ENCODE data around the gene RAB5B. TPM values are rescaled to one million over a fixed set of nuclear protein-coding genes. Genes with fewer than 3 reads are reported as not detected.
A peak's percentile ranks its signal among the peaks of the same experiment; 100 is the strongest.
"Not testable (repeated sequence)": the region's sequence is repeated elsewhere in the genome, so short reads cannot be mapped to it uniquely, and the experiment has no call there.

RAB5B gene
- total RNA-seq, 1 donor from 2014 or later, result 128 TPM

DNA sequence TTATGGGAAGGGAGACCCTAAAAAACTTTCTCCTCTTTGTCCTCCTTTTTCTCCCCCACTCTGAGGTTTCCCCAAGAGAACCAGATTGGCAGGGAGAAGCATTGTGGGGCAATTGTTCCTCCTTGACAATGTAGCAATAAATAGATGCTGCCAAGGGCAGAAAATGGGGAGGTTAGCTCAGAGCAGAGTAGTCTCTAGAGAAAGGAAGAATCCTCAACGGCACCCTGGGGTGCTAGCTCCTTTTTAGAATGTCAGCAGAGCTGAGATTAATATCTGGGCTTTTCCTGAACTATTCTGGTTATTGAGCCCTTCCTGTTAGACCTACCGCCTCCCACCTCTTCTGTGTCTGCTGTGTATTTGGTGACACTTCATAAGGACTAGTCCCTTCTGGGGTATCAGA lies 63.3 kb downstream of the RAB5B start:
- ATAC-seq (no peak), DNase-seq (no peak)
- intact Hi-C loops (cut with micrococcal nuclease), result no loop called here

- intact Hi-C loops (cut with micrococcal nuclease), result no loop called here
- no peak for DNase-seq
- no peak for ATAC-seq
Observed at GRCh38 chr12:56038022-56038655, 64.3 kb downstream of the RAB5B start.

GRCh38 chr12:56040151-56040550 lies 66.3 kb downstream of the RAB5B start:
- DNase-seq (no peak), ATAC-seq (no peak)
- intact Hi-C loops (cut with micrococcal nuclease), result no loop called here

- DNase-seq (no peak), ATAC-seq (no peak)
- intact Hi-C loops (cut with micrococcal nuclease), result no loop called here
Observed at GRCh38 chr12:56040963-56041551, 67.2 kb downstream of the RAB5B start.

- intact Hi-C loops (cut with micrococcal nuclease), result no loop called here
- ATAC-seq (peak; percentile 97), DNase-seq (peak; percentile 96)
Observed at GRCh38 chr12:56041552-56042429, 67.9 kb downstream of the RAB5B start, which contains the start of gene RPS26. Gene RPS26, plus strand, starts transcription at chr12:56041918. Its CDS starts 249 bp downstream, at chr12:56042167.

DNA sequence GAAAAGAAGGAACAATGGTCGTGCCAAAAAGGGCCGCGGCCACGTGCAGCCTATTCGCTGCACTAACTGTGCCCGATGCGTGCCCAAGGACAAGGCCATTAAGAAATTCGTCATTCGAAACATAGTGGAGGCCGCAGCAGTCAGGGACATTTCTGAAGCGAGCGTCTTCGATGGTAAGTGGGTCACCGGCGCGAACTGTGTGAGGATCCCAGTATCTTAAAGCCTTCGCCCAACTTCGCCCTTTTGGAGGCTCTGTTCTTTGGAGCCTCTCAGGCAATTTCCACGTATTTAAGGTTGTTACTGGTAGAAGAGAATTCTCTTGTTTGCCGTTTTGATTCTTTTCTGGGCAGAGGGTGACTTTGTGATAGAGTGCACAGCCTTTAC lies 68.5 kb downstream of the RAB5B start:
- DNase-seq; ATAC-seq; intact Hi-C loops (cut with micrococcal nuclease): not testable (repeated sequence)

- intact Hi-C loops (cut with micrococcal nuclease), result no loop called here
Observed at GRCh38 chr12:56042843-56043242, 69.0 kb downstream of the RAB5B start.

More at GRCh38 chr12:56042843-56043242, 69.0 kb downstream of the RAB5B start:
- DNase-seq (no peak), ATAC-seq (no peak)

Other genes starting within 250 kb of the RAB5B start
- 733 TPM for gene CD63, start 245.1 kb upstream of the RAB5B start, total RNA-seq
- 8.9 TPM for gene GDF11, start 231.0 kb upstream of the RAB5B start, total RNA-seq
- 51.6 TPM for gene SARNP, start 156.4 kb upstream of the RAB5B start, total RNA-seq
- gene ORMDL2, start 156.0 kb upstream of the RAB5B start, total RNA-seq, result 15.7 TPM
- gene DNAJC14, start 144.5 kb upstream of the RAB5B start, total RNA-seq, result 20.3 TPM
- 2.1 TPM for gene MMP19, start 131.1 kb upstream of the RAB5B start, total RNA-seq
- gene PYM1, start 46.2 kb upstream of the RAB5B start, total RNA-seq, result 16.2 TPM
- 6.9 TPM for gene DGKA, start 42.9 kb upstream of the RAB5B start, total RNA-seq
- 0.57 TPM for gene PMEL, start 8.0 kb upstream of the RAB5B start, total RNA-seq
- 8.4 TPM for gene CDK2, start 7.2 kb upstream of the RAB5B start, total RNA-seq
- 27.9 TPM for gene SUOX, start 23.2 kb downstream of the RAB5B start, total RNA-seq
- 7.5 TPM for gene IKZF4, start 47.0 kb downstream of the RAB5B start, total RNA-seq
- gene RPS26, start 67.8 kb downstream of the RAB5B start, total RNA-seq, result 41.0 TPM
- gene ERBB3, start 106.1 kb downstream of the RAB5B start, total RNA-seq, result 2.9 TPM
- gene PA2G4, start 130.5 kb downstream of the RAB5B start, total RNA-seq, result 77.1 TPM
- 1,980 TPM for gene RPL41, start 142.6 kb downstream of the RAB5B start, total RNA-seq
- gene ZC3H10, start 144.2 kb downstream of the RAB5B start, total RNA-seq, result 5.5 TPM
- 28.0 TPM for gene ESYT1, start 154.2 kb downstream of the RAB5B start, total RNA-seq
- gene MYL6B, start 178.5 kb downstream of the RAB5B start, total RNA-seq, result 41.4 TPM
- gene MYL6, start 184.3 kb downstream of the RAB5B start, total RNA-seq, result 546 TPM
- 81.4 TPM for gene SMARCC2, start 215.4 kb downstream of the RAB5B start, total RNA-seq
- gene RNF41, start 247.8 kb downstream of the RAB5B start, total RNA-seq, result 55.3 TPM